ENCODE data around the gene KHDC3L.

DNA sequence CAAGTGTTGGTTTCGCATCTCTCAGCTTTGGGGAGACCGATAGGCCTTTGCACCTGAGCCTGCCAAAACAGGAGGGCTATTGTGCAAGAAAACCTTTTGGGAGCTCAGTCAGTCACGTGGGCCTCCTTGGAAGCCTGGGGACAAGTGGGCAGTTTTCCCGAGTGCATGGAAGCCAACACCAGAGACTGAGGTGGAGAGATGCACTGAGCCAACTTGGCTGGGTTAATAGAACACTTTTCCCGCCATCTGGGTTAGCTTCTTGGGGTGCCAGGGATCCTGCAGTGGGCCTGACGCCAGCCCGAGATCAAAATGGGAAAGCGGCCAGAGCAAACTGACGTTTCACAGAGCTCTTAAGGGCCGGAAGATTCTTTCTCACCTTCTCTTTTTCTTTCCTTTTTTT lies 10.1 kb downstream of the KHDC3L start:
- TF ChIP-seq EP300 (IDR thresholded peaks at IDR 0.05; ENCODE audit: borderline replicate concordance) = no peak
- no peak for TF ChIP-seq TEAD4 (IDR thresholded peaks at IDR 0.05)
- no peak for TF ChIP-seq EGR1 (IDR thresholded peaks at IDR 0.05)
